Upper lobe of left lung (tissue), 6 donors: ENCODE results near the gene RPUSD3. TPM values are rescaled to one million over a fixed set of nuclear protein-coding genes. Genes with fewer than 3 reads are reported as not detected.

Experiments used
- ATAC-seq, 2 donors: fragments of 200-7000 bp; cut with Tn5 transposase; one replicate each; pipeline ENCODE4 v1.9.1; 2022; ENCODE audit warnings: mild to moderate bottlenecking in 2 of 2, moderate library complexity in 2 of 2; ENCODE audit not compliant: low FRiP score in 2 of 2
- DNase-seq, 2 donors: peaks; one replicate each; pipeline ENCODE4 v3.0.0-alpha.2; 2019 to 2020
- H3K27ac ChIP-seq, 4 donors: fragments of 200-600 bp; sonication (generic); one replicate each; pipeline ENCODE4 v1.5.1; 2016 to 2019
- H3K27me3 ChIP-seq, 4 donors: fragments of 200-600 bp; sonication (generic); one replicate each; pipeline ENCODE4 v1.5.1; 2017 to 2019
- H3K36me3 ChIP-seq, 4 donors: fragments of 200-600 bp; sonication (generic); one replicate each; pipeline ENCODE4 v1.5.1; 2016 to 2019
- H3K4me1 ChIP-seq, 4 donors: fragments of 200-600 bp; sonication (generic); one replicate each; pipeline ENCODE4 v1.5.1; 2018 to 2019
- H3K4me3 ChIP-seq, 4 donors: fragments of 200-600 bp; sonication (generic); one replicate each; pipeline ENCODE4 v1.5.1; 2017 to 2019; ENCODE audit warnings: mild to moderate bottlenecking in 2 of 4, moderate library complexity in 1 of 4
- H3K9me3 ChIP-seq, 4 donors: fragments of 200-600 bp; sonication (generic); one replicate each; pipeline ENCODE4 v1.5.1; 2018 to 2019
- CTCF ChIP-seq, 6 experiments: fragments of 450-650 bp in 4 of 6; fragments of 200-600 bp in 2 of 6; sonication (generic) in 2 of 6; IDR thresholded peaks; one replicate each; pipeline ENCODE4 v1.5.1; 2016 to 2019; ENCODE audit warnings: antibody characterized with exemption in 6 of 6
- EP300 ChIP-seq, 4 donors: sonication (generic); formaldehyde crosslinking; IDR thresholded peaks; one replicate each; pipeline ENCODE4 v1.5.1; 2017; ENCODE audit warnings: antibody characterized with exemption in 4 of 4, control low read depth in 2 of 4
- POLR2A ChIP-seq, 4 donors: fragments of 450-650 bp; IDR thresholded peaks; one replicate each; pipeline ENCODE4 v1.5.1; 2016 to 2017; ENCODE audit warnings: antibody characterized with exemption in 4 of 4, mild to moderate bottlenecking in 2 of 4
- POLR2AphosphoS5 ChIP-seq, 2 donors: sonication (generic); formaldehyde crosslinking; IDR thresholded peaks; one replicate each; pipeline ENCODE4 v1.5.1; 2017; ENCODE audit warnings: antibody characterized with exemption in 2 of 2
- WGBS, 2 donors: methylation state at CpG; one replicate each; pipeline ENCODE4 v1.1.5; 2017 to 2018; 5-methylcytosine and 5-hydroxymethylcytosine counted together
- total RNA-seq, 6 donors: library from RNA; depleted of rRNA in 4 of 6; stranded (reverse); fragments of >200 nt in 4 of 6; gene quantifications; one replicate each; pipeline versions ENCODE4 v1.1.0 to v1.2.1, GENCODE V29; 2016 to 2021
- donor health status: DM: no; HTN: no; CAD: no; lungs with moderate emphysema.
- donor health status: DM: no; HTN: yes; CAD: no; lungs with severe emphysema.

RPUSD3 gene
- total RNA-seq, 6 donors from 2014 or later = 23.8 to 58.7 (median 34.9) TPM

- TF ChIP-seq CTCF (IDR thresholded peaks at IDR 0.05) = peak in 3 of 6 experiments; percentile 23 to 41 (median 26)
- no peak for TF ChIP-seq POLR2A (IDR thresholded peaks at IDR 0.05)
- 87 to 88% methylated on average over 15 to 20 of the region's 20 CpGs for WGBS, 2 donors
Measured at GRCh38 chr3:9826815-9827573, 16.8 kb downstream of the RPUSD3 start.

GRCh38 chr3:9825451-9826040 lies 18.3 kb downstream of the RPUSD3 start:
- no peak overlapping the region for H3K27ac ChIP-seq
- no peaks in the 10 kb centered on the region for H3K27me3 ChIP-seq
- DNase-seq (no peak), ATAC-seq (no peak)
- no peak for TF ChIP-seq CTCF (IDR thresholded peaks at IDR 0.05)
- no peak for TF ChIP-seq POLR2A (IDR thresholded peaks at IDR 0.05)
- TF ChIP-seq POLR2AphosphoS5 (IDR thresholded peaks at IDR 0.05) = no peak
- no peak for TF ChIP-seq EP300 (IDR thresholded peaks at IDR 0.05)
- no peaks in the 10 kb centered on the region for H3K4me1 ChIP-seq
- peaks cover 0 to 27% (median 13%) of the 10 kb centered on the region in 4 donors for H3K36me3 ChIP-seq
- 78 to 82% methylated on average over 14 of the region's 14 CpGs for WGBS, 2 donors
- no peak overlapping the region for H3K4me3 ChIP-seq
- H3K9me3 ChIP-seq = no peaks in the 10 kb centered on the region

More at GRCh38 chr3:9826815-9827573, 16.8 kb downstream of the RPUSD3 start:
- Histone ChIP-seq H3K9me3 (no peaks in the 10 kb centered on the region), H3K27me3 (no peaks in the 10 kb centered on the region), H3K36me3 (peaks cover 0 to 31% (median 13%) of the 10 kb centered on the region in 4 donors), H3K27ac (no peak overlapping the region), H3K4me3 (no peak overlapping the region), H3K4me1 (no peaks in the 10 kb centered on the region)
- DNase-seq (no peak), ATAC-seq (peak; percentile 37 to 39)

DNA sequence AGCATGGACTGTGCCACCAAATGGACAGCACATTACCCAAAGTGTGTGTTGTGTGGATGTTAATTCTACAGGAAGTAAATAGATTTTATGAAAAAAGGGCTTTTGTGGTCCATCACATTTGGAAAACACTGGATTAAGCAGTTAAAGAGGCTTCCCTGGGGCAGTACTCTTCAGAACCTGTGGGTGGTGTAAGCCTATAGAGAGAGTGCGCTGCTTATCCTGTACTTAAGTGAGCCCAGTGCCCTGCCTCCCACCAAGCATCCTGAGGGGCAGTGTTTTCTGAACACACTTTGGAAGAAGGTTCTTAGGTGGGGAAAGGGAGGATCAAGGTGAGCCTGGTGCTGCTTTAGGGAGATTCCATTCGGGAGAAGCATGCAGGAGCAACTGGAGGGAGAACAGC lies 22.9 kb downstream of the RPUSD3 start:
- Histone ChIP-seq H3K27me3 (no peaks in the 10 kb centered on the region), H3K4me1 (no peaks in the 10 kb centered on the region), H3K9me3 (no peaks in the 10 kb centered on the region), H3K27ac (no peak overlapping the region), H3K36me3 (peaks cover 0 to 15% (median 7%) of the 10 kb centered on the region in 4 donors), H3K4me3 (no peak overlapping the region)
- TF ChIP-seq POLR2AphosphoS5 (IDR thresholded peaks at IDR 0.05) = no peak
- peak in 1 of 6 experiments; percentile 11 for TF ChIP-seq CTCF (IDR thresholded peaks at IDR 0.05)
- DNase-seq (no peak), ATAC-seq (no peak)
- WGBS, 2 donors = 81 to 86% methylated on average over 2 of the region's 2 CpGs

DNA sequence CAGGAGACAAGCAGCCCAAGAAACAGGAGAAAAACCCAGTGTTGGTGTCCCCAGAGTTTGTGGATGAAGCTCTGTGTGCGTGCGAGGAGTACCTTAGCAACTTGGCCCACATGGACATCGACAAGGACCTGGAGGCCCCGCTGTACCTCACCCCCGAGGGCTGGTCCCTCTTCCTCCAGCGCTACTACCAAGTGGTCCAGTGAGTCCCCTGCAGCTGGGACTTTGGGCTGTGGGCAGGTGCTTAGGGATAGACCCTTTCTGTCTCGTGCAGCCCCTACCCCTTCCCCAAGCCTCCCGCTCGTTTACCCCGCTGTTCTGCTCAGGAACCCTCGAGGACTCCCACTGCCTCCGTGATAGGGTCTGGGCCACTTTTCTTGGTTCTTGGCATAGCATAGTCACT lies 23.3 kb downstream of the RPUSD3 start:
- H3K36me3 ChIP-seq = peaks cover 0 to 19% (median 9%) of the 10 kb centered on the region in 4 donors
- 87 to 90% methylated on average over 7 to 12 of the region's 12 CpGs for WGBS, 2 donors
- H3K9me3 ChIP-seq = no peaks in the 10 kb centered on the region
- no peaks in the 10 kb centered on the region for H3K27me3 ChIP-seq
- TF ChIP-seq POLR2A (IDR thresholded peaks at IDR 0.05) (no peak), POLR2AphosphoS5 (IDR thresholded peaks at IDR 0.05) (no peak), EP300 (IDR thresholded peaks at IDR 0.05) (no peak), CTCF (IDR thresholded peaks at IDR 0.05) (no peak)
- H3K4me1 ChIP-seq = no peaks in the 10 kb centered on the region
- no peak overlapping the region for H3K27ac ChIP-seq
- no peak overlapping the region for H3K4me3 ChIP-seq
- no peak for DNase-seq
- no peak for ATAC-seq
